Ovary (tissue), 3 donors: ENCODE results near the gene PRPF38B.

Experiments
- CTCF ChIP-seq, 3 donors: fragments of 450-650 bp in 2 of 3; fragments of 200-600 bp in 1 of 3; IDR thresholded peaks; one replicate each; pipeline versions ENCODE4 v1.5.1 to v1.8.0; 2016 to 2022; ENCODE audit warnings: antibody characterized with exemption in 3 of 3, mild to moderate bottlenecking in 1 of 3
- EP300 ChIP-seq: sonication (generic); formaldehyde crosslinking; IDR thresholded peaks from one replicate; pipeline ENCODE4 v1.6.1; 2017; ENCODE audit warnings: antibody characterized with exemption
- POLR2A ChIP-seq: fragments of 450-650 bp; IDR thresholded peaks from one replicate; pipeline ENCODE4 v1.6.1; 2017; ENCODE audit warnings: antibody characterized with exemption, mild to moderate bottlenecking, moderate library complexity
- donor health status: DM: no; HTN: no; CAD: no.

GRCh38 chr1:108716437-108717230 is 24.5 kb downstream of the PRPF38B start:
- TF ChIP-seq POLR2A, result no peak
- TF ChIP-seq CTCF (IDR thresholded peaks at IDR 0.05), result no peak
- no peak for TF ChIP-seq EP300
